ENCODE measurements around the gene VIPR2. TPM values are rescaled to one million over a fixed set of nuclear protein-coding genes. Genes with fewer than 3 reads are reported as not detected.

Gene VIPR2
- total and polyA plus RNA-seq, 2 of the 13 experiments (the other 11 are each of a cell fraction or from before 2014, with no cell fraction given): not detected

- peaks cover 3 to 64% of the 10 kb centered on the region in 2 experiments; a peak in 3 of 5 replicates for H3K27me3 ChIP-seq (ENCODE audit: control insufficient read depth in 1 of 2, insufficient read depth in 2 of 2, low read length in 2 of 2)
- H3K4me2 ChIP-seq (ENCODE audit: low read depth, low read length): no peak overlapping the region
- ChIA-PET POLR2A (no interaction called here), CTCF (ENCODE audit: low intra/inter-chr PET ratio, low total read pairs) (no interaction called here)
- FAIRE-seq (no peak), ATAC-seq (no peak), DNase-seq (ENCODE audit: low spot score) (no peak)
- H3K9ac ChIP-seq (ENCODE audit: insufficient read depth, low read depth, low read length): no peak overlapping the region
- peaks cover 12% of the 10 kb centered on the region for H3K4me1 ChIP-seq (ENCODE audit: insufficient read depth, low read length)
- H3K27ac ChIP-seq (ENCODE audit: extremely low read length, insufficient read depth, low read length): no peak overlapping the region
- in situ Hi-C loops (cut with HindIII; ENCODE audit: extremely low pct_ligation_motif_present, low pct_unique_long_range_greater_than_20kb): no loop called here
- H3K4me3 ChIP-seq (replicated peaks in 1 of 3; ENCODE audit: insufficient read depth in 1 of 3, low read depth in 2 of 3, low read length in 3 of 3): no peak overlapping the region
- BruUV-seq (replicated peaks): no TSS peak
- TF ChIP-seq GFI1 (CRISPR knock-in tag; IDR thresholded peaks at IDR 0.05; ENCODE audit: borderline replicate concordance) (no peak), ZNF383 (CRISPR knock-in tag; IDR thresholded peaks at IDR 0.05; ENCODE audit: borderline replicate concordance) (no peak), ZNF552 (CRISPR knock-in tag; IDR thresholded peaks at IDR 0.05; ENCODE audit: borderline replicate concordance) (no peak), ZNF572 (CRISPR knock-in tag; IDR thresholded peaks at IDR 0.05) (no peak), RFXANK (CRISPR knock-in tag; IDR thresholded peaks at IDR 0.05) (no peak), ZBTB44 (CRISPR knock-in tag; IDR thresholded peaks at IDR 0.05) (no peak), ZNF205 (CRISPR knock-in tag; IDR thresholded peaks at IDR 0.05) (no peak), PBX3 (CRISPR knock-in tag; IDR thresholded peaks at IDR 0.05; ENCODE audit: borderline replicate concordance) (no peak), ZNF101 (CRISPR knock-in tag; IDR thresholded peaks at IDR 0.05; ENCODE audit: borderline replicate concordance, low read depth) (no peak), ZNF556 (CRISPR knock-in tag; IDR thresholded peaks at IDR 0.05; ENCODE audit: borderline replicate concordance) (no peak)
- H4K20me1 ChIP-seq (ENCODE audit: insufficient read depth, low read length): no peaks in the 10 kb centered on the region
- no peak overlapping the region for H2AFZ ChIP-seq (ENCODE audit: low read length)
- 16% methylated on average over 4 of the region's 7 CpGs for WGBS (ENCODE audit: low lambda C conversion rate)
- H3K36me3 ChIP-seq (replicated peaks in 1 of 2; ENCODE audit: control insufficient read depth in 1 of 2, insufficient read depth in 2 of 2, low read length in 2 of 2): no peaks in the 10 kb centered on the region
- no peaks in the 10 kb centered on the region for H3K79me2 ChIP-seq (ENCODE audit: insufficient read depth, low read length)
- intact Hi-C loops (cut with micrococcal nuclease; ENCODE audit: unreplicated experiment): no loop called here
- H3K9me3 ChIP-seq (ENCODE audit: low read length): no peaks in the 10 kb centered on the region
Observed at GRCh38 chr7:159122276-159122675, 22.4 kb downstream of the VIPR2 start.
